A549 (cell line): ENCODE measurements around the gene NEDD4L. TPM values are rescaled to one million over a fixed set of nuclear protein-coding genes. Genes with fewer than 3 reads are reported as not detected.

Experiments used
- ATAC-seq, 2 experiments: fragments of 200-7000 bp in 1 of 2; fragments of >200 bp in 1 of 2; cut with Nextera tagmentation in 1 of 2; cut with Tn5 transposase in 1 of 2; 3 replicates each; pipeline versions ENCODE4 v1.8.0 to v1.9.1; 2018 to 2020; ENCODE audit warnings: mild to moderate bottlenecking in 1 of 2, moderate library complexity in 1 of 2
- CTCF ChIA-PET: fragments of 300-600 bp; sonication (Branson Sonifier 250); formaldehyde crosslinking; extraction: SDS; loops from one replicate; lab custom pipeline; 2021; ENCODE audit warnings: antibody characterized with exemption, inconsistent platforms; lab: Yijun Ruan, JAX
- POLR2A ChIA-PET: fragments of 350-600 bp; formaldehyde crosslinking; extraction: SDS; loops from one replicate; lab custom pipeline; 2021; ENCODE audit warnings: antibody characterized with exemption, inconsistent platforms; lab: Yijun Ruan, JAX
- DNase-seq, 2 experiments: peaks; one replicate each; pipeline versions ENCODE4 v3.0.0 to v3.0.0-alpha.2; 2011 to 2016; ENCODE audit warnings: low read depth in 1 of 2, low spot score in 1 of 2
- FAIRE-seq: peaks from 2 replicates; lab custom pipeline; 2011; peaks lifted over from hg19 to GRCh38; lab: Jason Lieb, UNC
- H3K27ac ChIP-seq, 2 experiments: fragments of >200 bp; sonication (Bioruptor Twin); formaldehyde crosslinking; 3 replicates each; pipeline ENCODE4 v1.5.1; 2016 to 2017
- H3K4me1 ChIP-seq: fragments of >200 bp; sonication (Bioruptor Twin); formaldehyde crosslinking; 3 replicates; pipeline ENCODE4 v1.6.1; 2016
- H3K4me2 ChIP-seq: fragments of >200 bp; sonication (Bioruptor Twin); formaldehyde crosslinking; 3 replicates; pipeline ENCODE4 v1.6.1; 2016
- H3K4me3 ChIP-seq: fragments of >200 bp; sonication (Bioruptor Twin); formaldehyde crosslinking; 3 replicates; pipeline ENCODE4 v1.5.1; 2016
- H3K9me3 ChIP-seq: fragments of >200 bp; sonication (Bioruptor Twin); formaldehyde crosslinking; 3 replicates; pipeline ENCODE4 v1.6.1; 2016
- CBX2 ChIP-seq: fragments of 200-600 bp; sonication (generic); IDR thresholded peaks from 2 replicates; pipeline ENCODE4 v1.6.1; 2016; ENCODE audit warnings: low read depth, mild to moderate bottlenecking, borderline replicate concordance
- CHD2 ChIP-seq: fragments of 150-350 bp; IDR thresholded peaks from 2 replicates; pipeline ENCODE4 v1.6.1; 2014; ENCODE audit warnings: low read length; ENCODE audit not compliant: partially characterized antibody
- CTCF ChIP-seq: fragments of >200 bp; sonication (Bioruptor Twin); formaldehyde crosslinking; IDR thresholded peaks from 3 replicates; pipeline ENCODE4 v1.5.1; 2016
- EHF ChIP-seq: fragments of 250-450 bp; sonication (Bioruptor Pico); IDR thresholded peaks from 2 replicates; pipeline ENCODE4 v1.5.0; 2020; ENCODE audit warnings: mild to moderate bottlenecking
- EP300 ChIP-seq, 2 experiments: fragments of >200 bp; sonication (Bioruptor Twin); formaldehyde crosslinking; IDR thresholded peaks; 2 replicates in 1 of 2; 3 replicates in 1 of 2; pipeline ENCODE4 v1.6.1; 2016 to 2017
- HMGXB4 ChIP-seq: fragments of 250-450 bp; sonication (Bioruptor Pico); IDR thresholded peaks from 2 replicates; pipeline ENCODE4 v1.5.0; 2021; ENCODE audit warnings: mild to moderate bottlenecking, moderate library complexity, borderline replicate concordance
- HOXB5 ChIP-seq: fragments of 250-450 bp; sonication (Bioruptor Pico); IDR thresholded peaks from 2 replicates; pipeline ENCODE4 v1.5.0; 2020; ENCODE audit warnings: mild to moderate bottlenecking, moderate library complexity
- JUN ChIP-seq, 2 experiments: fragments of >200 bp; sonication (Bioruptor Twin); formaldehyde crosslinking; IDR thresholded peaks; 2 replicates in 1 of 2; 3 replicates in 1 of 2; pipeline ENCODE4 v1.6.1; 2016 to 2017
- JUNB ChIP-seq: fragments of >200 bp; sonication (Bioruptor Twin); formaldehyde crosslinking; IDR thresholded peaks from 2 replicates; pipeline ENCODE4 v1.6.1; 2016
- KDM5A ChIP-seq: fragments of 200-600 bp; sonication (generic); IDR thresholded peaks from 2 replicates; pipeline ENCODE4 v1.6.1; 2016; ENCODE audit warnings: antibody characterized with exemption, mild to moderate bottlenecking
- MAFK ChIP-seq: fragments of 450-650 bp; IDR thresholded peaks from 2 replicates; pipeline ENCODE4 v1.6.1; 2014; ENCODE audit not compliant: partially characterized antibody
- PHF8 ChIP-seq: fragments of 200-600 bp; sonication (generic); IDR thresholded peaks from 2 replicates; pipeline ENCODE4 v1.6.1; 2016; ENCODE audit warnings: low read depth, mild to moderate bottlenecking, antibody characterized with exemption, moderate library complexity, borderline replicate concordance
- POLR2A ChIP-seq: IDR thresholded peaks from 2 replicates; pipeline ENCODE4 v1.6.1; 2012; ENCODE audit warnings: mild to moderate bottlenecking, low read length
- POLR2AphosphoS2 ChIP-seq: conservative IDR thresholded peaks from 2 replicates; pipeline ENCODE4 v1.6.1; 2012; ENCODE audit warnings: low read length, improper control_type of control experiment, inconsistent platforms
- RARB ChIP-seq: fragments of 250-450 bp; sonication (Bioruptor Pico); IDR thresholded peaks from 2 replicates; pipeline ENCODE4 v1.8.0; 2021; ENCODE audit warnings: mild to moderate bottlenecking, moderate library complexity
- RFX5 ChIP-seq: fragments of 450-650 bp; IDR thresholded peaks from 2 replicates; pipeline ENCODE4 v1.7.1; 2014; ENCODE audit warnings: antibody characterized with exemption, mild to moderate bottlenecking, moderate library complexity
- SMC3 ChIP-seq: fragments of >200 bp; sonication (Bioruptor Twin); formaldehyde crosslinking; IDR thresholded peaks from 3 replicates; pipeline ENCODE4 v1.6.1; 2018; ENCODE audit warnings: inconsistent platforms
- ZC3H11A ChIP-seq: fragments of 450-650 bp; IDR thresholded peaks from 2 replicates; pipeline ENCODE4 v1.6.1; 2014; ENCODE audit warnings: antibody characterized with exemption, mild to moderate bottlenecking
- ZFP36 ChIP-seq: fragments of 450-650 bp; IDR thresholded peaks from 2 replicates; pipeline ENCODE4 v1.6.1; 2014; ENCODE audit warnings: borderline replicate concordance; ENCODE audit not compliant: partially characterized antibody
- WGBS: methylation state at CpG from one replicate; pipeline ENCODE4 v1.1.6; 2017; ENCODE audit errors: missing lambda C conversion rate; 5-methylcytosine and 5-hydroxymethylcytosine counted together
- polyA plus RNA-seq, 4 experiments: library from polyadenylated mRNA; depleted of rRNA in 3 of 4; stranded (reverse); fragments of >200 nt; fragmentation: RNase III in 1 of 4; extraction: RNeasy Plus Mini Kit Qiagen cat#74134 plus additional on column Dnase treatment in 1 of 4; gene quantifications; 2 replicates in 3 of 4; 3 replicates in 1 of 4; pipeline ENCODE4 v1.2.3, GENCODE V29; 2011 to 2017

NEDD4L gene
- polyA plus RNA-seq, 2 of the 4 experiments (the other 2 are of a cell fraction), result 18.0 to 36.5 TPM

GRCh38 chr18:58201268-58201667 lies 157.2 kb downstream of the NEDD4L start:
- Histone ChIP-seq H3K9me3 (no peaks in the 10 kb centered on the region), H3K4me1 (peaks cover 17% of the 10 kb centered on the region; the same call in 2 of the 3 replicates), H3K4me3 (no peak overlapping the region), H3K27ac (no peak overlapping the region), H3K4me2 (no peak overlapping the region)
- FAIRE-seq (no peak), DNase-seq (no peak), ATAC-seq (no peak)
- 83% methylated on average over 5 of the region's 5 CpGs for WGBS
- POLR2A ChIA-PET, result no interaction called here
- CTCF ChIA-PET, result interaction anchor here (0.6 to 1.0 kb wide), 2 partner anchors 15 to 443 kb away, joined by 3 to 5 read pairs; no protein-coding TSS in a partner anchor
- TF ChIP-seq RFX5, result no peak
- no peak for TF ChIP-seq HMGXB4 (CRISPR knock-in tag)
- TF ChIP-seq PHF8, result no peak
- TF ChIP-seq EHF (CRISPR knock-in tag), result no peak
- TF ChIP-seq KDM5A, result no peak
- TF ChIP-seq RARB (CRISPR knock-in tag), result no peak
- no peak for TF ChIP-seq MAFK
- TF ChIP-seq CTCF, result no peak
- TF ChIP-seq ZFP36, result no peak

GRCh38 chr18:58201733-58202730 lies 158.0 kb downstream of the NEDD4L start:
- FAIRE-seq (no peak), DNase-seq (no peak), ATAC-seq (peak in 1 of 2 experiments; percentile 27; a peak in 1 of 6 replicates)
- no peak overlapping the region for H3K4me3 ChIP-seq
- H3K9me3 ChIP-seq, result no peaks in the 10 kb centered on the region
- WGBS, result 74% methylated on average over 11 of the region's 11 CpGs
- TF ChIP-seq EP300 (IDR thresholded peaks at IDR 0.05), result no peak
- TF ChIP-seq POLR2AphosphoS2, result no peak
- no peak for TF ChIP-seq JUN (IDR thresholded peaks at IDR 0.05)
- TF ChIP-seq SMC3, result no peak
- no peak for TF ChIP-seq HOXB5 (CRISPR knock-in tag)
- no peak for TF ChIP-seq CBX2
- TF ChIP-seq ZC3H11A, result no peak
- TF ChIP-seq CHD2, result no peak
- no peak for TF ChIP-seq ZFP36
- no peak for TF ChIP-seq JUNB
- TF ChIP-seq POLR2A, result no peak
- no peak overlapping the region; a peak in 1 of 6 replicates for H3K27ac ChIP-seq
- H3K4me2 ChIP-seq, result no peak overlapping the region
- ChIA-PET CTCF (interaction anchor here (0.6 to 1.0 kb wide), 2 partner anchors 15 to 443 kb away, joined by 3 to 5 read pairs; no protein-coding TSS in a partner anchor), POLR2A (no interaction called here)
- H3K4me1 ChIP-seq, result peaks cover 17% of the 10 kb centered on the region; the same call in 2 of the 3 replicates
